HG03342 (cell line): Measurements from ENCODE around the gene FGF19.

ENCODE experiments used
- ATAC-seq: cut with Tn5 transposase; IDR thresholded peaks from one replicate; pipeline ENCODE4 v1.9.1; 2021; ENCODE audit warnings: mild to moderate bottlenecking, moderate library complexity; ENCODE audit not compliant: unreplicated experiment

FGF19 gene

GRCh38 chr11:69703768-69704507 is at the start of gene FGF19:
Gene FGF19, minus strand, starts transcription at chr11:69704022. Its CDS starts 146 bp downstream, at chr11:69703876.
- ATAC-seq: no peak

GRCh38 chr11:69752890-69753289 is 49.1 kb upstream of the FGF19 start:
- ATAC-seq: no peak

GRCh38 chr11:69750875-69751597 is 47.2 kb upstream of the FGF19 start:
- no peak for ATAC-seq

GRCh38 chr11:69750108-69750850 is 46.5 kb upstream of the FGF19 start:
- no peak for ATAC-seq

GRCh38 chr11:69748637-69749036 is 44.8 kb upstream of the FGF19 start:
- ATAC-seq: no peak

- no peak for ATAC-seq
Measured at GRCh38 chr11:69746752-69747742, 43.2 kb upstream of the FGF19 start.

- ATAC-seq: no peak
Measured at GRCh38 chr11:69746140-69746539, 42.3 kb upstream of the FGF19 start.

GRCh38 chr11:69745201-69745600 is 41.4 kb upstream of the FGF19 start:
- ATAC-seq: no peak

GRCh38 chr11:69744435-69744834 is 40.6 kb upstream of the FGF19 start:
- ATAC-seq: no peak

GRCh38 chr11:69734841-69735240 is 31.0 kb upstream of the FGF19 start:
- no peak for ATAC-seq

- ATAC-seq: no peak
Measured at GRCh38 chr11:69734367-69734766, 30.5 kb upstream of the FGF19 start.

GRCh38 chr11:69732910-69733309 is 29.1 kb upstream of the FGF19 start:
- ATAC-seq: no peak

GRCh38 chr11:69731110-69731509 is 27.3 kb upstream of the FGF19 start:
- ATAC-seq: no peak

- no peak for ATAC-seq
Measured at GRCh38 chr11:69730500-69730899, 26.7 kb upstream of the FGF19 start.

- no peak for ATAC-seq
Measured at GRCh38 chr11:69729252-69729651, 25.4 kb upstream of the FGF19 start.

- ATAC-seq: no peak
Measured at GRCh38 chr11:69727266-69727665, 23.4 kb upstream of the FGF19 start.

GRCh38 chr11:69726481-69726880 is 22.7 kb upstream of the FGF19 start:
- ATAC-seq: no peak

GRCh38 chr11:69726019-69726418 is 22.2 kb upstream of the FGF19 start:
- ATAC-seq: no peak

- no peak for ATAC-seq
Measured at GRCh38 chr11:69721745-69722144, 17.9 kb upstream of the FGF19 start.

GRCh38 chr11:69721106-69721505 is 17.3 kb upstream of the FGF19 start:
- ATAC-seq: no peak
